ENCODE measurements around the gene LMCD1. TPM values are rescaled to one million over a fixed set of nuclear protein-coding genes. Genes with fewer than 3 reads are reported as not detected.

The LMCD1 gene
- total RNA-seq, 1 experiment from 2014 or later: 46.0 TPM

DNA sequence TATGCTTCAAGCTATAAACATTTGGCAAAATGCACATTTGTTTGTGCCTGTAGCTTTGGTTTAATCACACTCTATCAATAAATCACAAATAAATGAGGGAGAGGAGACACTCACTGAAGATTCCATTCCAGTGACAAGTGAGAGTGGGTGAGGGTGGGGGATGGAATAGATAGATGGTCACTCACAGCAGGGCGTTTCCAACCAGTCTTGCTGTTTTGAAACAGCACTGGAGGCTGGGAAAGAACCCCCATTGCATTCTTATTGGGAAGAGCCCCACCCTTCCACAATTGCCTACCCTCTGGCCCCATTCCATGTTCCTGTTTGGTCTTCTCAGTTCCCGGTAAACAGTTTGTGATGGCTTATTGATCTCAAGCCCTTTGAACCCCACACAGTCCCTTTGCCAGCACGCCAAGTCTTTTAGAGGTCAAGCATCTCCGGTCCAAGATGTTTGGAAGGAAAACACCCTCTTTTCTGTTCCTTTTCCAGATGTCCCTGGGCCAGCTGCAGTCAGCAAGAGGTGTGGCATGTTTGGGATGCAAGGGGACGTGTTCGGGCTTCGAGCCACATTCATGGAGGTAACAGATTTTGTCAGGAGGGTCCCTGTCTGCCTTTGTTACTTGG, 30.7 kb downstream of the LMCD1 start:
- Mint-ChIP-seq H3K27me3 (ENCODE audit: unreplicated experiment) (no peaks in the 10 kb centered on the region), H3K9me3 (ENCODE audit: low read depth, unreplicated experiment) (no peaks in the 10 kb centered on the region), H3K4me1 (ENCODE audit: low read depth, unreplicated experiment) (peaks cover 35% of the 10 kb centered on the region), H3K27ac (ENCODE audit: unreplicated experiment) (peak overlapping the region; percentile 48), H3K4me3 (ENCODE audit: low read depth, unreplicated experiment) (no peak overlapping the region), H3K36me3 (ENCODE audit: insufficient read depth, unreplicated experiment) (peaks cover 16% of the 10 kb centered on the region)
- BruUV-seq (replicated peaks): no TSS peak
- DNase-seq: no peak
- intact Hi-C loops (cut with micrococcal nuclease; ENCODE audit: unreplicated experiment): no loop called here
- TF ChIP-seq, protein P1, sequence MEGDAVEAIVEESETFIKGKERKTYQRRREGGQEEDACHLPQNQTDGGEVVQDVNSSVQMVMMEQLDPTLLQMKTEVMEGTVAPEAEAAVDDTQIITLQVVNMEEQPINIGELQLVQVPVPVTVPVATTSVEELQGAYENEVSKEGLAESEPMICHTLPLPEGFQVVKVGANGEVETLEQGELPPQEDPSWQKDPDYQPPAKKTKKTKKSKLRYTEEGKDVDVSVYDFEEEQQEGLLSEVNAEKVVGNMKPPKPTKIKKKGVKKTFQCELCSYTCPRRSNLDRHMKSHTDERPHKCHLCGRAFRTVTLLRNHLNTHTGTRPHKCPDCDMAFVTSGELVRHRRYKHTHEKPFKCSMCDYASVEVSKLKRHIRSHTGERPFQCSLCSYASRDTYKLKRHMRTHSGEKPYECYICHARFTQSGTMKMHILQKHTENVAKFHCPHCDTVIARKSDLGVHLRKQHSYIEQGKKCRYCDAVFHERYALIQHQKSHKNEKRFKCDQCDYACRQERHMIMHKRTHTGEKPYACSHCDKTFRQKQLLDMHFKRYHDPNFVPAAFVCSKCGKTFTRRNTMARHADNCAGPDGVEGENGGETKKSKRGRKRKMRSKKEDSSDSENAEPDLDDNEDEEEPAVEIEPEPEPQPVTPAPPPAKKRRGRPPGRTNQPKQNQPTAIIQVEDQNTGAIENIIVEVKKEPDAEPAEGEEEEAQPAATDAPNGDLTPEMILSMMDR (IDR thresholded peaks at IDR 0.05; ENCODE audit: unreplicated experiment): no peak
- CTCF ChIA-PET: no interaction called here

DNA sequence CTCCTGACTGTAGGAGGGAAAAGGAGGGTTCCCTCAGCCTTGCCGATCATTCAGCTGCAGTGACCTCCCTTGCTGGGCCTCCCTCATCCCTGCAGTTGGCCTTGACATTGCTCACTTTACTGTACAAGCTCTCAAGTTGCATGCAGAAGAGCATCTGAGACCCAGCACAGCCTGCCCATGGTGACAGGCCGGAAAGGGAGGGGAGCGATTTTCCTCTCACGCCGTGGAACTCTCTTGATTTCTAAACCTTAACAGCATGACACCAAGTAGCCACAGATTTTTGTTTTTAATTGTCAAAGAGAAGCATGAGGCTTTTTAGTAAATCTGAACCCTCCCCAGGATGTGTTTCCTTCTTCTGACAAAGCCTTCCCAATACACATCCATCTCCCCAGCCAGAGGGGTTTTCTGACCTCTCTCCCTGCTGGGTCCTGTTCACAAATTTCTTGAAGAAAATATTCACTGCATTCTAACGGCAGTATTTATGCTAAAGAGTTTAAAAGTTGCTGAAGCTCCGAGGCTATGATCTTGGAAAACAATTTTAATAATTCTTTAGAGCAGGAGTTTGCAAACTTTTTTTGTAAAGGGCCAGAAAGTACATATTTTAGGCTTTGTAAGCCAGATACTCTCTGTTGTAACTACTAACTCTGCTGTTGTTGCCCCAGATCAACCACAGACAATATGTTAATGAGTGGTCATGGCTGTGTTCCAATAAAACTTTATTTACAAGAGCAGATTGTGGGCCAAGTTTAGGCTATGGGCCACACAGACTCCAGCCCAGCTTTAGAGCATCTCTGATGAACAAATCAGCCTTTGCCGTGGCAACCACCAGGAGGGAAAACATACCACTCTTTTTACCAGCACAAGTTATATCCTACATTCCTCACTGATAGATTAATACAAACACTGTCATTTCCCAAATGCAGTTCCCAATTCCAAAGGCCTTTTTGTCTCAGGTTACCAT, 34.8 kb downstream of the LMCD1 start:
- H3K4me1 Mint-ChIP-seq (ENCODE audit: low read depth, unreplicated experiment): peaks cover 9% of the 10 kb centered on the region

DNA sequence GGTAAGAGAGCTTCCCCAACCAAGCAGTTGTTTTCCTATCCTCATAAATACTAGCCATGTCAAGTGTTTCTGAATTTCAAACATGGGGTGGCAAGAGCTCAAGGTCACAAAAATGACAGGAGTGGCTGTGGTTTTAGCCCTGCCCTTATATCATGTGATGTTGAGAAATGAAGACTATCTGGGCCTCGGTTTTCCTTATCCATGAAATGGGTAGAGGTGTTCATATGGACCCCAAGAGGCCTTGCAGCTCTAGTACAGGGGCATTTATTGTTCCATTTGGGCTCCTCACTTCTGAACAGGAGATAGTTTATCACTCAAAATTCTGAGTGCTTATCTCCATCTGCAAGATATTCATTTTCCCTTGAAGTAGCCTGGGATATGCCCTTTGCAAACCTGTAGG, 35.8 kb downstream of the LMCD1 start:
- BruUV-seq (replicated peaks): no TSS peak
- Mint-ChIP-seq H3K27me3 (ENCODE audit: unreplicated experiment) (no peaks in the 10 kb centered on the region), H3K4me3 (ENCODE audit: low read depth, unreplicated experiment) (no peak overlapping the region), H3K36me3 (ENCODE audit: insufficient read depth, unreplicated experiment) (peaks cover 17% of the 10 kb centered on the region), H3K9me3 (ENCODE audit: low read depth, unreplicated experiment) (no peaks in the 10 kb centered on the region), H3K4me1 (ENCODE audit: low read depth, unreplicated experiment) (peaks cover 2% of the 10 kb centered on the region), H3K27ac (ENCODE audit: unreplicated experiment) (no peak overlapping the region)
- DNase-seq: no peak
- intact Hi-C loops (cut with micrococcal nuclease; ENCODE audit: unreplicated experiment): no loop called here
- CTCF ChIA-PET: no interaction called here
- TF ChIP-seq, protein P1 (IDR thresholded peaks at IDR 0.05; ENCODE audit: unreplicated experiment): no peak

More for the DNA sequence above, 34.8 kb downstream of the LMCD1 start:
- BruUV-seq (replicated peaks): no TSS peak
- Mint-ChIP-seq H3K9me3 (ENCODE audit: low read depth, unreplicated experiment) (no peaks in the 10 kb centered on the region), H3K27me3 (ENCODE audit: unreplicated experiment) (no peaks in the 10 kb centered on the region), H3K27ac (ENCODE audit: unreplicated experiment) (no peak overlapping the region), H3K4me3 (ENCODE audit: low read depth, unreplicated experiment) (no peak overlapping the region), H3K36me3 (ENCODE audit: insufficient read depth, unreplicated experiment) (peaks cover 24% of the 10 kb centered on the region)
- no peak for DNase-seq
- TF ChIP-seq, protein P1 (IDR thresholded peaks at IDR 0.05; ENCODE audit: unreplicated experiment): no peak
- CTCF ChIA-PET: no interaction called here
- intact Hi-C loops (cut with micrococcal nuclease; ENCODE audit: unreplicated experiment): no loop called here

DNA sequence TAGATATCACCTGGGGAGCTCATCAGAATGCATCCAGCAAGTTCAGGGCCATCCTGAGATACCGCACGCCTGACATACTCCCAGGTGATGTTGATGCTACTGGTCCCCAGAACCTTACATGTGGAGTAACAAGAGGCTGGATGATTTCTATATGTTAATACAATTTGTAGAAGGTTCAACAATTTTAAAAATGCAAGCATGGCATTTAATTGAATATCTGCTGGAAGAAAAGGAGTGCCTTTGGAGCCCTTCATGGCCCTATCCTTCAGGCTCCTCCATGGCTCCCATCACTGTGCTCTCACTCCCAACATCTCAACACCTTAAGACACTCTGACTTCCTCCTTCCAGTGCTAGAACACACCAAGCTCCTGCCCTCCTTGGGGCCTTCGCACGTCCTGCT, 36.6 kb downstream of the LMCD1 start:
- Mint-ChIP-seq H3K4me1 (ENCODE audit: low read depth, unreplicated experiment) (no peaks in the 10 kb centered on the region), H3K27ac (ENCODE audit: unreplicated experiment) (no peak overlapping the region), H3K27me3 (ENCODE audit: unreplicated experiment) (no peaks in the 10 kb centered on the region), H3K9me3 (ENCODE audit: low read depth, unreplicated experiment) (no peaks in the 10 kb centered on the region), H3K36me3 (ENCODE audit: insufficient read depth, unreplicated experiment) (peaks cover 13% of the 10 kb centered on the region), H3K4me3 (ENCODE audit: low read depth, unreplicated experiment) (no peak overlapping the region)
- TF ChIP-seq, protein P1 (IDR thresholded peaks at IDR 0.05; ENCODE audit: unreplicated experiment): no peak
- intact Hi-C loops (cut with micrococcal nuclease; ENCODE audit: unreplicated experiment): no loop called here
- no peak for DNase-seq
- CTCF ChIA-PET: no interaction called here
- no TSS peak for BruUV-seq (replicated peaks)
